ENCODE measurements around the gene GPR4. TPM values are rescaled to one million over a fixed set of nuclear protein-coding genes. Genes with fewer than 3 reads are reported as not detected.
A peak's percentile ranks its signal among the peaks of the same experiment; 100 is the strongest.

GPR4 gene
- 0.66 TPM for polyA plus RNA-seq
- long read RNA-seq, donor 1 = 0 reads
- long read RNA-seq, donor 2, partial matches to known transcripts = 0 of 1 reads
- long read RNA-seq, donor 2, other reads (novel, unspliced or antisense) = 0 of 1 reads
- long read RNA-seq, donor 3, partial matches to known transcripts = 0 of 1 reads
- long read RNA-seq, donor 3, other reads (novel, unspliced or antisense) = 0 of 1 reads
- long read RNA-seq, donor 4 = 0 reads
- long read RNA-seq, donor 5 = 0 reads
- long read RNA-seq, donor 6 = 0 reads
- long read RNA-seq, donor 7, partial matches to known transcripts = 0 of 1 reads
- long read RNA-seq, donor 7, other reads (novel, unspliced or antisense) = 0 of 1 reads
- long read RNA-seq, donor 8 = 0 reads
- long read RNA-seq, donor 9 = 0 reads
- long read RNA-seq, donor 10 = 0 reads
- long read RNA-seq, donor 11 = 0 reads

GRCh38 chr19:45601524-45602374 is at the start of gene GPR4:
Gene GPR4, minus strand, starts transcription at chr19:45602212. Its CDS starts 10,346 bp downstream, at chr19:45591866.
- 17% methylated on average over 1 of the region's 52 CpGs for WGBS (ENCODE audit: insufficient coverage, low lambda C conversion rate)
- Histone ChIP-seq H3K27ac (ENCODE audit: low read length) (no peak within 1 kb of the TSS), H3K9me3 (ENCODE audit: control insufficient read depth, low read depth, low read length) (no peaks in the 10 kb centered on the region), H3K4me1 (ENCODE audit: control insufficient read depth, insufficient read depth, low read length) (peaks cover 6% of the 10 kb centered on the region), H3K4me3 (ENCODE audit: low read length) (no peak within 1 kb of the TSS), H3K36me3 (ENCODE audit: control insufficient read depth, insufficient read depth, low read length) (no peaks in the 10 kb centered on the region), H3K27me3 (ENCODE audit: control insufficient read depth, insufficient read depth, low read length) (peaks cover 68% of the 10 kb centered on the region)
- DNase-seq = no peak

DNA sequence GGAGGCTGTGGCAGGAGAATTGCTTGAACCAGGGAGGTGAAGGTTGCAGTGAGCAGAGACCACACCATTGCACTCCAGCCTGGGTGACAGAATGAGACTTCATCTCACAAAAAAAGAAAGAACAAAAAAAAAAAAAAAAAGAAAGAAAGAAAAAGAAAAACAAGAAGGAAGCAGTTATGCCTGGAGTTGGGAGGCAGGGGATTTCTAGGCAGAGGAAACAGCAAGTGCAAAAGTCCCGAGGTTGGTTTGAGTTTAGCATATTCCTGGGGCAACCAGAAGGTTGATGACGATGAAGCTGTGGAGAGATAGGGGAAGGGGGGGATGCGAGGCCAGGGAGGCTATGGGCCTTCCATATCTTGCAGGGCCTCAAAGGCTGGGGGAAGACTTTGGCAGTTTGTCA is 48.7 kb upstream of the GPR4 start:
- H3K27ac ChIP-seq (ENCODE audit: low read length) = no peak overlapping the region
- H3K4me1 ChIP-seq (ENCODE audit: control insufficient read depth, insufficient read depth, low read length) = peaks cover 4% of the 10 kb centered on the region
- H3K4me3 ChIP-seq (ENCODE audit: low read length) = no peak overlapping the region
- H3K9me3 ChIP-seq (ENCODE audit: control insufficient read depth, low read depth, low read length) = no peaks in the 10 kb centered on the region
- WGBS (ENCODE audit: insufficient coverage, low lambda C conversion rate) = no CpG with 5 or more reads among the region's 3 CpGs
- H3K27me3 ChIP-seq (ENCODE audit: control insufficient read depth, insufficient read depth, low read length) = peaks cover 16% of the 10 kb centered on the region
- DNase-seq = no peak
- H3K36me3 ChIP-seq (ENCODE audit: control insufficient read depth, insufficient read depth, low read length) = no peaks in the 10 kb centered on the region

- H3K9me3 ChIP-seq (ENCODE audit: control insufficient read depth, low read depth, low read length) = peaks cover 5% of the 10 kb centered on the region
Measured at GRCh38 chr19:45646345-45646698, 44.3 kb upstream of the GPR4 start.

GRCh38 chr19:45645631-45646344 is 43.8 kb upstream of the GPR4 start:
- Histone ChIP-seq H3K27me3 (ENCODE audit: control insufficient read depth, insufficient read depth, low read length) (peaks cover 35% of the 10 kb centered on the region), H3K4me1 (ENCODE audit: control insufficient read depth, insufficient read depth, low read length) (peaks cover 19% of the 10 kb centered on the region), H3K27ac (ENCODE audit: low read length) (no peak overlapping the region), H3K9me3 (ENCODE audit: control insufficient read depth, low read depth, low read length) (peaks cover 5% of the 10 kb centered on the region), H3K36me3 (ENCODE audit: control insufficient read depth, insufficient read depth, low read length) (no peaks in the 10 kb centered on the region), H3K4me3 (ENCODE audit: low read length) (no peak overlapping the region)
- DNase-seq = peak; percentile 49 to 62
- WGBS (ENCODE audit: insufficient coverage, low lambda C conversion rate) = no CpG with 5 or more reads among the region's 27 CpGs

More at GRCh38 chr19:45646345-45646698, 44.3 kb upstream of the GPR4 start:
- DNase-seq = no peak
- peaks cover 35% of the 10 kb centered on the region for H3K27me3 ChIP-seq (ENCODE audit: control insufficient read depth, insufficient read depth, low read length)
- no peak overlapping the region for H3K27ac ChIP-seq (ENCODE audit: low read length)
- no CpG with 5 or more reads among the region's 9 CpGs for WGBS (ENCODE audit: insufficient coverage, low lambda C conversion rate)
- no peak overlapping the region for H3K4me3 ChIP-seq (ENCODE audit: low read length)
- no peaks in the 10 kb centered on the region for H3K36me3 ChIP-seq (ENCODE audit: control insufficient read depth, insufficient read depth, low read length)
- H3K4me1 ChIP-seq (ENCODE audit: control insufficient read depth, insufficient read depth, low read length) = peaks cover 14% of the 10 kb centered on the region

- DNase-seq = no peak
- peaks cover 35% of the 10 kb centered on the region for H3K27me3 ChIP-seq (ENCODE audit: control insufficient read depth, insufficient read depth, low read length)
- peak overlapping the region; percentile 16 for H3K4me3 ChIP-seq (ENCODE audit: low read length)
- no CpG with 5 or more reads among the region's 35 CpGs for WGBS (ENCODE audit: insufficient coverage, low lambda C conversion rate)
- peaks cover 21% of the 10 kb centered on the region for H3K4me1 ChIP-seq (ENCODE audit: control insufficient read depth, insufficient read depth, low read length)
- H3K27ac ChIP-seq (ENCODE audit: low read length) = no peak overlapping the region
- peaks cover 5% of the 10 kb centered on the region for H3K9me3 ChIP-seq (ENCODE audit: control insufficient read depth, low read depth, low read length)
- no peaks in the 10 kb centered on the region for H3K36me3 ChIP-seq (ENCODE audit: control insufficient read depth, insufficient read depth, low read length)
Measured at GRCh38 chr19:45645068-45645630, 43.1 kb upstream of the GPR4 start.

- no peaks in the 10 kb centered on the region for H3K36me3 ChIP-seq (ENCODE audit: control insufficient read depth, insufficient read depth, low read length)
Measured at GRCh38 chr19:45643927-45644771, 42.1 kb upstream of the GPR4 start.

GRCh38 chr19:45643024-45643926 is 41.3 kb upstream of the GPR4 start:
- no peak overlapping the region for H3K4me3 ChIP-seq (ENCODE audit: low read length)
- H3K4me1 ChIP-seq (ENCODE audit: control insufficient read depth, insufficient read depth, low read length) = peaks cover 26% of the 10 kb centered on the region
- peak; percentile 69 to 74 for DNase-seq
- WGBS (ENCODE audit: insufficient coverage, low lambda C conversion rate) = 0% methylated on average over 1 of the region's 39 CpGs
- H3K36me3 ChIP-seq (ENCODE audit: control insufficient read depth, insufficient read depth, low read length) = no peaks in the 10 kb centered on the region
- H3K27me3 ChIP-seq (ENCODE audit: control insufficient read depth, insufficient read depth, low read length) = peaks cover 35% of the 10 kb centered on the region
- no peak overlapping the region for H3K27ac ChIP-seq (ENCODE audit: low read length)
- peaks cover 5% of the 10 kb centered on the region for H3K9me3 ChIP-seq (ENCODE audit: control insufficient read depth, low read depth, low read length)

More at GRCh38 chr19:45643927-45644771, 42.1 kb upstream of the GPR4 start:
- WGBS (ENCODE audit: insufficient coverage, low lambda C conversion rate) = no CpG with 5 or more reads among the region's 14 CpGs
- H3K27me3 ChIP-seq (ENCODE audit: control insufficient read depth, insufficient read depth, low read length) = peaks cover 35% of the 10 kb centered on the region
- no peak for DNase-seq
- H3K9me3 ChIP-seq (ENCODE audit: control insufficient read depth, low read depth, low read length) = peaks cover 5% of the 10 kb centered on the region
- no peak overlapping the region for H3K4me3 ChIP-seq (ENCODE audit: low read length)
- peaks cover 21% of the 10 kb centered on the region for H3K4me1 ChIP-seq (ENCODE audit: control insufficient read depth, insufficient read depth, low read length)
- H3K27ac ChIP-seq (ENCODE audit: low read length) = no peak overlapping the region

- WGBS (ENCODE audit: insufficient coverage, low lambda C conversion rate) = 0% methylated on average over 2 of the region's 40 CpGs
- Histone ChIP-seq H3K27me3 (ENCODE audit: control insufficient read depth, insufficient read depth, low read length) (peaks cover 33% of the 10 kb centered on the region), H3K36me3 (ENCODE audit: control insufficient read depth, insufficient read depth, low read length) (no peaks in the 10 kb centered on the region), H3K4me3 (ENCODE audit: low read length) (peak overlapping the region; percentile 21), H3K9me3 (ENCODE audit: control insufficient read depth, low read depth, low read length) (peaks cover 5% of the 10 kb centered on the region), H3K27ac (ENCODE audit: low read length) (peak overlapping the region; percentile 14), H3K4me1 (ENCODE audit: control insufficient read depth, insufficient read depth, low read length) (peaks cover 26% of the 10 kb centered on the region)
- DNase-seq = peak; percentile 74 to 82
Measured at GRCh38 chr19:45641274-45642105, 39.5 kb upstream of the GPR4 start.

All from large intestine (tissue), 12 donors.